H1 (cell line): Measurements from ENCODE around the gene ALG9. TPM values are rescaled to one million over a fixed set of nuclear protein-coding genes. Genes with fewer than 3 reads are reported as not detected.

Experiments used
- CTCF ChIA-PET: fragments of 300-600 bp; sonication (Branson Sonifier 250); formaldehyde crosslinking; loops from one replicate; lab custom pipeline; 2021; ENCODE audit not compliant: partially characterized antibody; lab: Charles Lee
- POLR2A ChIA-PET: fragments of 300-600 bp; sonication (Branson Sonifier 250); formaldehyde crosslinking; loops from one replicate; lab custom pipeline; 2021; ENCODE audit warnings: inconsistent platforms; ENCODE audit not compliant: partially characterized antibody; lab: Charles Lee
- DNase-seq, 2 experiments: peaks; one replicate each; pipeline versions ENCODE4 v3.0.0 to v3.0.0-alpha.2; 2010 to 2022; ENCODE audit warnings: low spot score in 2 of 2, low read depth in 1 of 2, mixed read lengths in 1 of 2
- FAIRE-seq: peaks from 2 replicates; lab custom pipeline; 2011; peaks lifted over from hg19 to GRCh38; lab: Jason Lieb, UNC
- H2AFZ ChIP-seq: 2 replicates; pipeline ENCODE4 v1.8.1; 2012; ENCODE audit warnings: low read length, inconsistent platforms
- H2AK5ac ChIP-seq: 2 replicates; pipeline ENCODE4 v1.6.1; 2013; ENCODE audit warnings: low read depth, low read length
- H2BK120ac ChIP-seq: replicated peaks from 2 replicates; pipeline ENCODE3; 2013; ENCODE audit warnings: low read depth, low read length, inconsistent platforms
- H2BK12ac ChIP-seq: 2 replicates; pipeline ENCODE4 v1.6.1; 2013; ENCODE audit warnings: low read depth, low read length
- H2BK15ac ChIP-seq: 2 replicates; pipeline ENCODE4 v1.6.1; 2013; ENCODE audit warnings: low read length
- H2BK20ac ChIP-seq: 2 replicates; pipeline ENCODE4 v1.6.1; 2013; ENCODE audit warnings: low read length
- H2BK5ac ChIP-seq: 2 replicates; pipeline ENCODE4 v1.6.1; 2013; ENCODE audit warnings: low read depth, low read length
- H3K14ac ChIP-seq: 2 replicates; pipeline ENCODE4 v1.6.1; 2013; ENCODE audit warnings: inconsistent platforms; ENCODE audit not compliant: insufficient read length
- H3K18ac ChIP-seq: 2 replicates; pipeline ENCODE4 v1.6.1; 2013; ENCODE audit warnings: low read length; ENCODE audit errors: extremely low read depth
- H3K23ac ChIP-seq: 2 replicates; pipeline ENCODE4 v1.6.1; 2013; ENCODE audit warnings: inconsistent platforms; ENCODE audit not compliant: insufficient read length
- H3K23me2 ChIP-seq: 2 replicates; pipeline ENCODE4 v1.6.1; 2013; ENCODE audit warnings: low read depth, low read length
- H3K27ac ChIP-seq: 2 replicates; pipeline ENCODE4 v1.6.1; 2011; ENCODE audit warnings: low read depth, low read length, inconsistent platforms
- H3K27me3 ChIP-seq, 4 experiments: replicated peaks in 1 of 4; 1 replicate in 1 of 4; 2 replicates in 3 of 4; pipeline versions ENCODE4 v1.6.1 to v1.8.1; 2011 to 2013; ENCODE audit warnings: low read length in 3 of 4, mild to moderate bottlenecking in 3 of 4, inconsistent platforms in 2 of 4, mixed read lengths in 2 of 4, moderate library complexity in 1 of 4; ENCODE audit not compliant: control insufficient read depth in 3 of 4, insufficient read depth in 3 of 4; ENCODE audit errors: extremely low read depth in 1 of 4
- H3K36me3 ChIP-seq, 4 experiments: 2 replicates each; pipeline versions ENCODE4 v1.6.1 to v1.8.1; 2011 to 2013; ENCODE audit warnings: mild to moderate bottlenecking in 4 of 4, low read length in 3 of 4, moderate library complexity in 2 of 4, control low read depth in 1 of 4, inconsistent platforms in 1 of 4; ENCODE audit not compliant: insufficient read depth in 4 of 4, control insufficient read depth in 2 of 4
- H3K4ac ChIP-seq: replicated peaks from 2 replicates; pipeline ENCODE3; 2013; ENCODE audit warnings: low read length, low read depth, mixed read lengths, inconsistent platforms; ENCODE audit not compliant: insufficient read length
- H3K4me1 ChIP-seq, 4 experiments: replicated peaks in 1 of 4; 1 replicate in 1 of 4; 2 replicates in 3 of 4; pipeline versions ENCODE4 v1.6.1 to v1.8.1; 2011 to 2013; ENCODE audit warnings: low read length in 3 of 4, inconsistent platforms in 2 of 4, mixed read lengths in 1 of 4; ENCODE audit not compliant: insufficient read depth in 4 of 4, control insufficient read depth in 3 of 4
- H3K4me2 ChIP-seq, 2 experiments: 2 replicates each; pipeline versions ENCODE4 v1.6.1 to v1.8.1; 2011 to 2013; ENCODE audit warnings: low read depth in 2 of 2, low read length in 2 of 2, control low read depth in 1 of 2, inconsistent platforms in 1 of 2, mild to moderate bottlenecking in 1 of 2; ENCODE audit not compliant: insufficient read depth in 1 of 2
- H3K4me3 ChIP-seq, 4 experiments: fragments of 200-600, 300-600 bp in 1 of 4; sonication (generic), shearing (Covaris generic), sonication (Bioruptor Twin) in 1 of 4; 2 replicates each; pipeline versions ENCODE4 v1.5.1 to v1.8.1; 2011 to 2016; ENCODE audit warnings: low read length in 4 of 4, low read depth in 3 of 4, control low read depth in 2 of 4, inconsistent platforms in 2 of 4, mild to moderate bottlenecking in 2 of 4, mixed read lengths in 1 of 4, moderate library complexity in 1 of 4; ENCODE audit not compliant: insufficient read depth in 2 of 4; ENCODE audit errors: extremely low read depth in 1 of 4
- H3K56ac ChIP-seq: replicated peaks from 2 replicates; pipeline ENCODE3; 2013; ENCODE audit warnings: low read depth, mild to moderate bottlenecking, mixed read lengths, low read length, inconsistent platforms; ENCODE audit not compliant: insufficient read length
- H3K79me1 ChIP-seq: 2 replicates; pipeline ENCODE4 v1.6.1; 2013; ENCODE audit warnings: low read depth, low read length, control low read depth
- H3K79me2 ChIP-seq, 2 experiments: 2 replicates each; pipeline versions ENCODE4 v1.6.1 to v1.8.1; 2012 to 2013; ENCODE audit warnings: low read length in 2 of 2, mild to moderate bottlenecking in 2 of 2, inconsistent platforms in 1 of 2; ENCODE audit not compliant: insufficient read depth in 2 of 2, control insufficient read depth in 1 of 2
- H3K9ac ChIP-seq, 4 experiments: replicated peaks in 1 of 4; 1 replicate in 1 of 4; 2 replicates in 3 of 4; pipeline versions ENCODE4 v1.6.1 to v1.8.1; 2011 to 2013; ENCODE audit warnings: low read depth in 3 of 4, low read length in 3 of 4, control low read depth in 2 of 4, mild to moderate bottlenecking in 2 of 4, moderate library complexity in 2 of 4, inconsistent platforms in 1 of 4; ENCODE audit errors: extremely low read depth in 1 of 4
- H3K9me3 ChIP-seq, 2 experiments: 2 replicates each; pipeline versions ENCODE4 v1.6.1 to v1.8.1; 2012 to 2013; ENCODE audit warnings: mild to moderate bottlenecking in 2 of 2, moderate library complexity in 2 of 2, control low read depth in 1 of 2, inconsistent platforms in 1 of 2, low read depth in 1 of 2, low read length in 1 of 2, mixed read lengths in 1 of 2; ENCODE audit not compliant: insufficient read depth in 2 of 2
- H4K20me1 ChIP-seq, 2 experiments: replicated peaks in 1 of 2; 2 replicates each; pipeline versions ENCODE3 to v1.8.1; 2011 to 2013; ENCODE audit warnings: inconsistent platforms in 2 of 2, low read length in 2 of 2, mild to moderate bottlenecking in 1 of 2; ENCODE audit not compliant: insufficient read depth in 2 of 2, control insufficient read depth in 1 of 2
- H4K5ac ChIP-seq: 2 replicates; pipeline ENCODE4 v1.6.1; 2013; ENCODE audit warnings: low read length, low read depth, mixed read lengths, inconsistent platforms; ENCODE audit not compliant: insufficient read length
- H4K8ac ChIP-seq: 2 replicates; pipeline ENCODE4 v1.8.0; 2013; ENCODE audit warnings: mild to moderate bottlenecking, moderate library complexity, low read length, inconsistent platforms; ENCODE audit not compliant: insufficient read depth; ENCODE audit errors: extremely low read depth
- H4K91ac ChIP-seq: replicated peaks from 2 replicates; pipeline ENCODE3; 2013; ENCODE audit warnings: low read length, mixed read lengths, inconsistent platforms; ENCODE audit not compliant: insufficient read length
- BACH1 ChIP-seq: IDR thresholded peaks from 2 replicates; pipeline ENCODE4 v1.6.1; 2012; ENCODE audit warnings: low read length, improper control_type of control experiment
- CTCF ChIP-seq, 3 experiments: IDR thresholded peaks; 1 replicate in 2 of 3; 2 replicates in 1 of 3; pipeline versions ENCODE4 v1.5.1 to v1.6.1; 2011; ENCODE audit warnings: low read length in 3 of 3, mild to moderate bottlenecking in 3 of 3, inconsistent platforms in 2 of 3, low read depth in 1 of 3, moderate library complexity in 1 of 3; ENCODE audit not compliant: insufficient read depth in 1 of 3; ENCODE audit errors: control extremely low read depth in 1 of 3
- JUND ChIP-seq: IDR thresholded peaks from 2 replicates; pipeline ENCODE4 v1.6.1; 2011; ENCODE audit warnings: mild to moderate bottlenecking, improper control_type of control experiment, low read length
- KDM4A ChIP-seq: IDR thresholded peaks from one replicate; pipeline ENCODE4 v1.7.1; 2012; ENCODE audit warnings: low read depth, mild to moderate bottlenecking, moderate library complexity, low read length, inconsistent platforms; ENCODE audit not compliant: severe bottlenecking
- PHF8 ChIP-seq: fragments of 200-600 bp; sonication (generic); conservative IDR thresholded peaks from 2 replicates; pipeline ENCODE4 v1.7.1; 2012; ENCODE audit warnings: low read depth, mild to moderate bottlenecking, inconsistent platforms, low read length, moderate library complexity
- SAP30 ChIP-seq: fragments of 300-600 bp; sonication (generic); IDR thresholded peaks from 2 replicates; pipeline ENCODE4 v1.7.1; 2012; ENCODE audit warnings: low read length, moderate library complexity, mild to moderate bottlenecking, inconsistent platforms; ENCODE audit not compliant: insufficient read depth, insufficient replicate concordance
- TCF12 ChIP-seq: IDR thresholded peaks from 2 replicates; pipeline ENCODE4 v1.6.1; 2011; ENCODE audit warnings: low read depth, mild to moderate bottlenecking, low read length
- TEAD4 ChIP-seq: IDR thresholded peaks from 2 replicates; pipeline ENCODE4 v1.6.1; 2012; ENCODE audit warnings: low read depth, low read length, inconsistent platforms, mixed read lengths
- YY1 ChIP-seq: IDR thresholded peaks from 2 replicates; pipeline ENCODE4 v1.6.1; 2011; ENCODE audit warnings: low read depth, mild to moderate bottlenecking, low read length
- WGBS, 2 experiments: shearing (Covaris generic) in 1 of 2; methylation state at CpG; one replicate each; pipeline versions ENCODE4 v1.1.6 to v1.1.7; 2013 to 2015; ENCODE audit warnings: low lambda C conversion rate in 2 of 2, mixed read lengths in 2 of 2, inconsistent platforms in 1 of 2, low coverage in 1 of 2, missing lambda C conversion rate in 1 of 2; ENCODE audit not compliant: insufficient replicate concordance in 2 of 2, insufficient coverage in 1 of 2, insufficient read length in 1 of 2; ENCODE audit errors: extremely low coverage in 1 of 2, missing lambda C conversion rate in 1 of 2; 5-methylcytosine and 5-hydroxymethylcytosine counted together
- polyA plus RNA-seq, 7 experiments: library from polyadenylated mRNA; depleted of rRNA in 3 of 7; stranded (reverse) in 5 of 7; unstranded in 2 of 7; fragments of >200 nt in 5 of 7; fragments of 200-250 nt in 2 of 7; gene quantifications; 1 replicate in 5 of 7; 2 replicates in 1 of 7; 4 replicates in 1 of 7; pipeline versions ENCODE4 v1.2.1 to v1.2.3, GENCODE V29; 2011 to 2013; ENCODE audit warnings: missing spikeins in 2 of 7, mixed read lengths in 2 of 7
- total RNA-seq: library from RNA; stranded (reverse); fragmentation: NEBNext Ultra II Directional; extraction: Animal tissue kit (Norgen Biotek cat#: 25700); gene quantifications from 2 replicates; pipeline ENCODE4 v1.2.1, GENCODE V29; 2021

Gene ALG9
- total and polyA plus RNA-seq, 2 of the 8 experiments (the other 6 are each of a cell fraction or from before 2014, with no cell fraction given): 23.5 to 24.5 TPM

GRCh38 chr11:111736621-111737443 is 134.5 kb downstream of the ALG9 start:
- Histone ChIP-seq H2BK20ac (no peak overlapping the region), H3K79me1 (0 out of 2 replicates have a peak, but pooled peaks cover 5% of the 10 kb centered on the region), H3K4ac (no peak overlapping the region), H3K14ac (no peak overlapping the region), H3K79me2 (no peaks in the 10 kb centered on the region), H4K91ac (no peak overlapping the region), H2BK12ac (no peak overlapping the region), H4K20me1 (peaks cover 0 to 2% of the 10 kb centered on the region in 2 experiments), H2AK5ac (no peak overlapping the region), H2BK5ac (no peak overlapping the region), H3K27me3 (no peaks in the 10 kb centered on the region), H2AFZ (no peak overlapping the region), H3K56ac (no peak overlapping the region), H4K8ac (no peak overlapping the region), H3K4me2 (no peak overlapping the region), H2BK120ac (no peak overlapping the region), H3K18ac (no peak overlapping the region), H3K27ac (no peak overlapping the region), H3K23me2 (no peaks in the 10 kb centered on the region), H3K4me3 (no peak overlapping the region), H3K9me3 (no peaks in the 10 kb centered on the region), H4K5ac (no peak overlapping the region), H3K9ac (no peak overlapping the region; a peak in 1 of 7 replicates), H3K4me1 (peaks cover 0 to 12% (median 5%) of the 10 kb centered on the region in 4 experiments; a peak in 5 of 7 replicates), H2BK15ac (no peak overlapping the region), H3K36me3 (peaks cover 0 to 13% (median 8%) of the 10 kb centered on the region in 4 experiments; a peak in 5 of 8 replicates), H3K23ac (no peak overlapping the region)
- FAIRE-seq: no peak
- no peak for DNase-seq
- ChIA-PET POLR2A (interaction anchor here (0.5 to 3.6 kb wide), 5 partner anchors 8 to 436 kb away, joined by 3 to 19 read pairs (median 4); partner anchors contain the start of gene PPP2R1B), CTCF (interaction anchor here (0.6 to 1.9 kb wide), 5 partner anchors 12 to 148 kb away, joined by 3 to 6 read pairs (median 3); no protein-coding TSS in a partner anchor)
- WGBS, 2 experiments: 92% methylated on average over 13 of the region's 15 CpGs; no CpG with 5 or more reads in 1 of the 2 experiments
- TF ChIP-seq SAP30: no peak
- no peak for TF ChIP-seq JUND
- no peak for TF ChIP-seq TCF12
- TF ChIP-seq PHF8: no peak
- TF ChIP-seq TEAD4: no peak
- TF ChIP-seq YY1: no peak
- TF ChIP-seq KDM4A: no peak
- no peak for TF ChIP-seq CTCF (IDR thresholded peaks at IDR 0.05; ENCODE audit: control extremely low read depth in 1 of 3, insufficient read depth in 1 of 3, low read depth in 1 of 3, low read length in 3 of 3)
- no peak for TF ChIP-seq BACH1
